HG02973 (cell line): Measurements from ENCODE around the gene XYLT2.

Experiments
- ATAC-seq: cut with Tn5 transposase; IDR thresholded peaks from one replicate; pipeline ENCODE4 v1.9.1; 2021; ENCODE audit warnings: moderate library complexity; ENCODE audit not compliant: unreplicated experiment

The XYLT2 gene

DNA sequence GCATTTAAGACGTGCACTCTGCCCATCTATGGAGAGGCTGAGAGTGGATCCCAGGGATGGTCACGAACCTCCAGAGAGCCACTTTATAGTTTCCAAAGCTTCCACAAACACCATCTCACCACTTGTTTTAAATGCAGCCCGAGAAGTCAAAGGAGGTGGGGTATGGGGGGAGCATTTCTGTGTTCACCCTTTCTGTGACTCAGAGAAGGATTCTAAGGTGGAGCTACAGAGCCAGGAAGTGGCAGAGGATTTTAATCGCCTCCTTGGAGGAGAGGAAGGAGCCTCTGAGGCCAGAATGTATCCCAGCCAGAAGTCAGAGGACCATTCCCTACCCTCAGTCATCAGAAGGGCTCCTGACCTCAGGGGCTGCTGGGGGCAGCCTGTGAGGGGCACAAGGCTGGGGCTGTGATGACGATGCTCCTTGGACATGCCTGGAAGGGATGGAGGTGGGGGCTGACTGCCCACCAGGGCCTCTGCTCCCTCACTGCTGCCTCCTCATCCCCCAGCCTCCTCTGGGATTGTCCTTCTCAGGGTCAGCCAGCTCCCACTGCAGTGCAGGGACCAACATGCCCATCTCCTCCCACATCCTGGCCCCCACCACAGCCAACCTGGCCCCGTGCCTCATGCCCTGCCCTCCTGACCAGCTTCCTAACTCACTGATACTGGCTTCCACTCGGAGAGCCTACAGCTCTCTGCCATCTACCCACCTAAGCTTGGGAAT is 2.8 kb downstream of the XYLT2 start:
- no peak for ATAC-seq

DNA sequence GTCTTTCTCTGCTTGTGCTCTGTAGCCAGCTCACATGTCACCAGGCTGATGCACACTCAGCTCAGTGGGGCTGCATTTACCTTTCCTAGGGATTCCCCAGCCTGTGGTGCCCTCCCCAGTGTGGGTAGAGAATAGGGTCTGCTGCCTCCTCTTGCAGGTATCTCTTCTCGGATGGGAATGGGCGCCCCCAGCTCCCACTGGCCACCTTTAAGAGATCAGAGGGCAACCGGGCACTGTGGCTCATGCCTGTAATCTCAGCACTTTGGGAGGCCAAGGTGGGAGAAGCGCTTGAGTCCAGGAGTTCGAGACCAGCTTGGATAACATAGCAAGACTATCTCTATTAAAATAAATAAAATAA is 3.3 kb downstream of the XYLT2 start:
- no peak for ATAC-seq

DNA sequence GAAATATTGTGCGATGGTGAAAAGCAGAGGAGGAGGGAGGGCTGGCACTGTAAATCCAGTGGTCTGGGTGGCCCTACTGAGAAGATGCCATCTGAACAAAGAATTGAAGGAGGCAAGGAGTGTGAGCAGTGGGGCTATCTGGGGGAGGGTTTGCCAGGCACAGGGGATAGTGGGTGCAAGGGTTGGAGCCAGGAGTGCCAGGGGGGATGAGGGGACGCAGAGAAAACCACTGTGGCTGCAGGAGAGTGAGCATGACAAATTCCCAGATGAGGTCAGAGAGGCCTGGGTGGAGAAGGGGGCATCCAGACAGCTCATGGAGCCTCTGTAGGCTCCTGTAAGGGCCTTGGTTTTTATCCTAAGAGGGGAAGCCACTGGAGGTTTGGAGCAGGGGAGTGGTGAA is 4.8 kb downstream of the XYLT2 start:
- no peak for ATAC-seq

DNA sequence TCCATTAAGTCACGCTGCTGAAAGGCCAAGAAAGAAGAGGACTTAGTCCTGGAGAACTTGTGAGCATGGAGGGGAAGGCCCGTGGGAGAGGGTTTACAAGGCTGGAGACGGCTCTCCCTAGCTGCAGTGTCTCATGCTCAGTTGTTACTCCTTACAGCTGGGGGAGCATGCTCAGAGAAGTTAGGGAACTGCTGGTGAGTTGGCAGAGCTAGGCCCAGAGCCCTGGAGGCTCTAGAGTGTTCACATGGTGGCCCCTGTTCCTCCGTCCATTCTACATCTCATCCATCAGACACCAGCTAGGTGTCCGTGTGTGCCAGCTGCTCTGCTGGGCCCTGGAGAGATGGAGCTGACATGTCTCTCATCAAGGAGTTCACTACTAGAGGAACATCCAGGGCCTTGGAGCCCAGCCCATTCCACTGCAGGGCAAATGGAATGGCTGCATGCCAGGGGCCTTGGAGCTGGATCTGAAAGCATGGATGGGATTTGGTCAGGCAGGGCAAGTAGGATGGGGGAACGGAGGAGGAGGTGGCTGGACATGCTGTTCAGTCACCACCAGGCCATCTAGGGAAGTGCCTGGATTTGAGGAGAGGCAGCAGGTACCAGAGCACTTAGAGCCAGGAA is 6.3 kb downstream of the XYLT2 start:
- no peak for ATAC-seq

DNA sequence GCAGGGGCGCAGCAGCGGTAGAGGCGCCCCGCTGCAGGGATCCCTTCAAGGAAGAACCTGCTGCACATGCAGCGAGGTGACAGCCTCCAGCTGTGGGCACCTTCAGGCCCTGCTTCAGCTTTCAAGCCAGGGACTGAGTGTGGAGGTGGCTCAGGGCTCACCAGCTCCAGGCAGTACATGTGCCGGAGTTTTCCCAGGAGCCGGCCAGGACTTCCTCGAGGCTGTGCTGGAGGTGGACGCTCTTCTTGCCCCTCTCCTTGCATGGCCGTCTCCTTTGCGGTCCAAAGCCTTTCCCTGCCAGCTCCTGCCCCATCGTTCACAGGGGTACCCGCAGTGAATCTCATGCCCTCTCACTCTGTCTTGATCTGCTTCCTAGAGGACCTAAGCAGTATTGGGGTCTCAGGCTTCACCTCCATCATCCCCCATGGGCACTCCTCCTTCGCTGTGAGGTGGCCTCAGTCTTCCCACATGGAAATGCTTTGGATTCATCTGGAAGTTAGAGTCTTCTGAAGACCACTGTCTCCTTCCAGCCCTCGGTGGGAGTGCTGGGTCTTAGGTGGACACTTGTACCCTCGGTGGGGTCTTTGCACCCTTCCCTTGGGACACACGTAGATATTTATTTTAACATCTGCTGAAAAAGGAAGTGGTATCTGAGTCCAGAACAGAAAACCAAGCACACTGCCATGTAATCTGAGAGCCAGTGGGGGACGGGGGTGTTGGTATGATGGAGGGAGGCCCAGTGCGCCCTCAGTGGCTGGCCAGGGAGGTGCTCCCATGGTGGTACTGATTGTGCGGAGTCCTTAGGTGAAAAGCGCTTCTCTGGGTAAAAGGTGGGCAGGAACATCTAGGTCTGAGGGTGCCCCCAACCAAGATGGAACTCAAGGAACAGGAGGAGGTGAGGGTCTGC is 7.0 kb downstream of the XYLT2 start:
- ATAC-seq, result no peak

DNA sequence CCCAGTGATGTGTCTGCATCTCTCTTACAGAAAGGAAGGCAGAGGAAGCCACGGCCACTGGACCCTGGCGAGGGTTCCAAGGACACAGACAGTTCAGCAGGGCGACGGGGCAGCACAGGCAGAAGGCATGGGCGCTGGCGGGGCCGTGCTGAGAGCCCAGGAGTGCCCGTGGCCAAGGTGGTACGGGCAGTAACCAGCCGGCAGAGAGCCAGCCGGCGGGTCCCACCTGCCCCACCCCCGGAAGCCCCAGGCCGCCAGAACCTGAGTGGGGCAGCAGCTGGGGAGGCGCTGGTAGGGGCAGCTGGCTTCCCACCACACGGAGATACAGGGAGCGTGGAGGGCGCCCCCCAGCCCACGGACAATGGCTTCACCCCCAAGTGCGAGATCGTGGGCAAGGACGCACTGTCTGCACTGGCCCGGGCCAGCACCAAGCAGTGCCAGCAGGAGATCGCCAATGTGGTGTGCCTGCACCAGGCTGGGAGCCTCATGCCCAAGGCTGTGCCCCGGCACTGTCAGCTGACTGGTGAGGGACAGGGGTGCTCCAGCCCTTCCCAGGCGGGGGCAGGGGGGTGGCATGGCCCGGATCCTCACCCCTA is 7.8 kb downstream of the XYLT2 start:
- ATAC-seq, result no peak

DNA sequence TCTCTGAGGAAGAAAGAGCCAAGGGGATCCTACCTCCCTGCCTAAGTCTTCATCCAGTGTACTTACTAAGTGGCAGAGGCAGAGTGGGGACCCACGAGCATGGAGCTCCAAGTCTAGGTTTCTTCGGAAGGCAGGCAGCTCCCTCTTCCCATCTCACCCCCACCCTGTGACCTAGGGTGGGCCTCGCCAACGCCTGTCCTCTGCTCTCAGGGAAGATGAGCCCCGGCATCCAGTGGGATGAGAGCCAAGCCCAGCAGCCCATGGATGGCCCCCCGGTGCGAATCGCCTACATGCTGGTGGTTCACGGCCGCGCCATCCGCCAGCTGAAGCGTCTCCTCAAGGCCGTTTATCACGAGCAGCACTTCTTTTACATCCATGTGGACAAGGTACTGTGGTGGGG is 8.3 kb downstream of the XYLT2 start:
- ATAC-seq, result no peak

DNA sequence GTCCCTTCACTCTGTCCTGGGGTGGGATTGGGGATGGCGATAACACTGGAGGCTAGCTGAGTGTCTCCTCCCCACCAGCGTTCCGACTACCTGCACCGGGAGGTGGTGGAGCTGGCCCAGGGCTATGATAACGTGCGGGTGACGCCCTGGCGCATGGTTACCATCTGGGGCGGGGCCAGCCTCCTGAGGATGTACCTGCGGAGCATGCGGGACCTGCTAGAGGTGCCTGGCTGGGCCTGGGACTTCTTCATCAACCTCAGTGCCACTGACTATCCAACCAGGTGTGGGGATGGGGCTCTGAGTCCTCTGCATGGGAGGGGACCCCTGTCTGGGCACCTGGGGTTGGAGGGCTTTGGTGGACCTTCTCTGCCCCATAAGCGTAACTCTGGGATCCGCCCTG is 8.8 kb downstream of the XYLT2 start:
- ATAC-seq, result no peak

DNA sequence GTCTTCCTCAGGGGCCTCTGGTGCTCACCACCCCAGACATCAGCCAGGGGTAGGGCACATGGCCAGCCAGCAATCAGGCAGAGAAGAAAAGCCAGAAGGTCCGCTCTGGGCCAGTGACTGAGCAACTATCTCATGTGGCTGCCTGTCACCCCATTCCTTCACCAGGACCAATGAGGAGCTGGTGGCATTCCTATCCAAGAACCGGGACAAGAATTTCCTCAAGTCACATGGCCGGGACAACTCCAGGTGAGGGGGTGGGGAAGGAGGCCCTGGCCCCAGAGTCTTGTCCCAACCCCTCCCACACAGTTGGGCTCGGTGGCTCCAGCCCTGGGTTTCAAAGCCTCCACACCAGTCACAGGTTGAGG is 9.4 kb downstream of the XYLT2 start:
- ATAC-seq, result no peak

DNA sequence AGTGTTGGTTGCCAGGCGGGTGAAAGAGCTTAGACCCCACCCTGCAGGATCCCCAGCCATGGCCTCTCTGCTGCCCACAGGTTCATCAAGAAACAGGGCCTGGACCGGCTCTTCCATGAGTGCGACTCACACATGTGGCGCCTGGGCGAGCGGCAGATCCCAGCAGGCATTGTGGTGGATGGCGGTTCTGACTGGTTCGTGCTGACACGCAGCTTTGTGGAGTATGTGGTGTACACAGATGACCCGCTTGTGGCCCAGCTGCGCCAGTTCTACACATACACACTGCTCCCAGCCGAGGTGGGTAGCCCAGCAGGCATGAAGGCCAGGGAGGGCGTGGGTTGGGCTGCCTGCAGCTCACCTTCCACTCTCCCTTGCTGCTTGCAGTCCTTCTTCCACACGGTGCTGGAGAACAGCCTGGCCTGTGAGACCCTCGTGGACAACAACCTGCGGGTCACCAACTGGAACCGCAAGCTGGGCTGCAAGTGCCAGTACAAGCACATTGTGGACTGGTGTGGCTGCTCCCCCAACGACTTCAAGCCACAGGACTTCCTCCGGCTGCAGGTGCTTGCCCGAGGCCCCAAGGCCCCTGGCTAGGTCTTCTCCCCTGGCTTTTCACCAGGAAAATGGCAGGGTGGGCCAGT is 9.9 kb downstream of the XYLT2 start:
- no peak for ATAC-seq

DNA sequence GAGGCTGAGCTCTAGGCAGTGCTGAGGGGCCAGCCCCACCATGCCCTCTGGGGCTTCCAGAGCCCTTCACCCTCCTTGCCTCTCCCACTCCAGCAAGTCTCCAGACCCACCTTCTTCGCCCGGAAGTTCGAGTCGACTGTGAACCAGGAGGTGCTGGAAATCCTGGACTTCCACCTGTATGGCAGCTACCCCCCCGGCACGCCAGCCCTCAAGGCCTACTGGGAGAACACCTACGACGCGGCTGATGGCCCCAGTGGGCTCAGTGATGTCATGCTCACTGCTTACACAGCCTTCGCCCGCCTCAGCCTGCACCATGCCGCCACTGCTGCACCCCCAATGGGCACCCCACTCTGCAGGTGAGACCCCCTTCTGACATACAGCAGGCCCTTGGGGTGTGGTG is 10.5 kb downstream of the XYLT2 start:
- ATAC-seq, result no peak

DNA sequence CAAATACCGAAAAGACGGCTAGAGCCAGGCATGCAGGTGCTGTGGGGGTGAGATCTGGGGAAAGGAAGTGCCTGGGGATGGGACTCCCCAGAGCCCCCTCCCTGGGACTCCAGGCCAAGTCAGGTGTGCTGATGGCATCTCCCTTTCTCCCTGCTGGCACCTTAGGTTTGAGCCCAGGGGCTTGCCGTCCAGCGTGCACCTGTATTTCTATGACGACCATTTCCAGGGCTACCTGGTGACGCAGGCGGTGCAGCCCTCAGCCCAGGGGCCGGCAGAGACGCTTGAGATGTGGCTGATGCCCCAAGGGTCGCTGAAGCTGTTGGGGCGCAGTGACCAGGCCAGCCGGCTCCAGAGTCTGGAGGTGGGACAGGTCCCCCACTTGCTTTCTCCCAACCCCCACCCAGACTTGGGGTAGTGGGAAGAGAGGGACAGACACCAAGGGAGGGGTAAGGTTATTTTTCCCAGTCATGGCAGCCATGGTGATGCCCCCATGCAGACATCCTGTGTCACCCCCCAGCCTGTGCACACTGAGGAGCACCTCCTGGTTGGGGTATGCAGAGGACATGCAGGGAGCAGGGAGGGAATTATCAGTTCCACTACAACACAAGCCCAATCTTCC is 11.1 kb downstream of the XYLT2 start:
- ATAC-seq, result no peak

DNA sequence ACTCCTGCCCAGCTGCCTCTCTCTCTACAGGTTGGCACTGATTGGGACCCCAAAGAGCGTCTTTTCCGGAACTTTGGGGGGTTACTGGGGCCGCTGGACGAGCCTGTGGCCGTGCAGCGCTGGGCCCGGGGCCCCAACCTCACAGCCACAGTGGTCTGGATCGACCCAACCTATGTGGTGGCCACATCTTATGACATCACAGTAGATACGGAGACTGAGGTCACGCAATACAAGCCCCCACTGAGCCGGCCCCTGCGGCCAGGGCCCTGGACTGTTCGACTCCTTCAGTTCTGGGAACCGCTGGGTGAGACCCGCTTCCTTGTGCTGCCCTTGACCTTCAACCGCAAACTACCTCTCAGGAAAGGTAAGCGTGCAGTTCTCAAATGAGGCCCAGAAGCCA is 12.3 kb downstream of the XYLT2 start:
- ATAC-seq, result no peak

DNA sequence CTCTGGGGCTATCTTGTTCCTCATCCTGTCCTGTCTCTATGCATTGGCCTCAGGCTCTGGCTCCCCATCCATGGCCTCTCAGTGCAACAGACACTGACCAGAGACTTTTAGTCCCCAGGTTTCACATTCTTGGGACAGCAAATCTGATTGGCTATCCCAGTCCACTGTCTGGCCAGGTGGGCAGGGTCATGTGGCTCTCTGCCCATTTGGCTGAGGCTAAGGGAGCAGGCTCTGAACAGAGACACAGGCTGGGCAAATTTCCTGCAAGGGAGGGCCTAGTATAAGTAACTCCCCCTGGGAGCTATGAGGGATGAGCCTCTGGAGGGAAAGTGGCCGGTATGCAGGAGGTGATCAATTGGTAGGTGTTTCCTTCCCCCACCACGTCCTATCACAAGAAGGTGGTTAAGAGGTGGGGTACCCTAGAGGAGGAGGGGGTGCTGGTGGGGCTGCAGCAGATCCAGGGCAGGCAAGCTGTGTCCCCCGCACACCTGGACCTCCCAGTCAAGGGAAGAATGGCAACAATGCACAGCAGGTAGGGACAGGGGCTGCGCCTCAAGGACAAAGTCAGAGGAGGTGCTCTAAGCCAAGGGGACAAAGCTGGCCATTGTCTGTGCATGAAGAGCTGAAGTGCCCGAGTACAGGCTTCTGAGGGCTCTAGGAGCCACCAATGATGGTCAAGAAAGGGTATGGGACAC is 13.2 kb downstream of the XYLT2 start:
- ATAC-seq, result no peak

DNA sequence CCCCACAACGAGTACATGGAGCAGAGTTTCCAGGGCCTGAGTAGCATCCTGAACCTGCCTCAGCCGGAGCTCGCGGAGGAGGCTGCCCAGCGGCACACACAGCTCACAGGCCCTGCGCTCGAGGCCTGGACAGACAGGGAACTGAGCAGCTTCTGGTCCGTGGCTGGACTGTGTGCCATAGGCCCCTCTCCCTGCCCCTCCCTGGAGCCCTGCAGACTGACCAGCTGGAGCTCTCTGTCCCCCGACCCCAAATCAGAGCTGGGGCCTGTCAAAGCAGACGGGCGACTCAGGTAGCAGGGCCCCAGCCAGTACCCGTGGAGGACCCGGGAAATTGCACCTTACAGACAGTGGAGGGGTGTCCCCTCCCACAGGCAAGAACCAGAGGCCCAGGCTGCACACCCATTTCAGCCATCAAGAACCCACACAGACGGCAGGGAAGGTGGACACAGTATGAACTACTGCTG is 14.1 kb downstream of the XYLT2 start:
- ATAC-seq, result no peak

DNA sequence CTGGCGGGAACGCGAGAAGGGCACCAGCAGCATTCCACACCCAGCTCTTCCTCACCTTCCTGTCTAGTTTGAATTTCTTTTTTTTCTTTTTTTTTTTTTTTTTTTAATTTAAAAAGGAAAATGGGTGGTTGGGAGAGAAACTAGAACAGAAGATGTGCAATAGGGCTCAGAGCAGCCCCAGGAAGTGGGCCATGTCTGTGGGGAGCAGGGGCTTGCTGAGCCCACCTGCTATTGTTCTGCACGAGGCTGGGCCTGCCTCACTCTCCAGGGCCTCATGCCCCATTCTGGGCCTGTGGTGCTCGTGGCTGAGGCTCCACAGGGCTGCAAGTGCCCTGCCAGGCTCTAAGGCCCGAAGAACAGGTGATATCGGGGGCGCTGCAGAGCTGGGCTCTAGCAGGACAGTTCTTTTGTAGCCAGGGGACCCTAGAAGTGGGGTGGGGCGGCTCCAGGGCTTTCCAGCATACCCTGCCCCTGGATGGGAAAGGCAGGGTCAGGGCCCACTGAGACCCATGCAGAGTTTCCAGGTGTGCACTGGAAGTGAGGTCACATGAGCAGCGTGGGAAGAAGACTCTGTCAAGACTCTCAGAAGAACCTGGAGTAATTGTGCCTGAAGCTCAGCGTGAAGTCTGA is 14.7 kb downstream of the XYLT2 start:
- no peak for ATAC-seq

DNA sequence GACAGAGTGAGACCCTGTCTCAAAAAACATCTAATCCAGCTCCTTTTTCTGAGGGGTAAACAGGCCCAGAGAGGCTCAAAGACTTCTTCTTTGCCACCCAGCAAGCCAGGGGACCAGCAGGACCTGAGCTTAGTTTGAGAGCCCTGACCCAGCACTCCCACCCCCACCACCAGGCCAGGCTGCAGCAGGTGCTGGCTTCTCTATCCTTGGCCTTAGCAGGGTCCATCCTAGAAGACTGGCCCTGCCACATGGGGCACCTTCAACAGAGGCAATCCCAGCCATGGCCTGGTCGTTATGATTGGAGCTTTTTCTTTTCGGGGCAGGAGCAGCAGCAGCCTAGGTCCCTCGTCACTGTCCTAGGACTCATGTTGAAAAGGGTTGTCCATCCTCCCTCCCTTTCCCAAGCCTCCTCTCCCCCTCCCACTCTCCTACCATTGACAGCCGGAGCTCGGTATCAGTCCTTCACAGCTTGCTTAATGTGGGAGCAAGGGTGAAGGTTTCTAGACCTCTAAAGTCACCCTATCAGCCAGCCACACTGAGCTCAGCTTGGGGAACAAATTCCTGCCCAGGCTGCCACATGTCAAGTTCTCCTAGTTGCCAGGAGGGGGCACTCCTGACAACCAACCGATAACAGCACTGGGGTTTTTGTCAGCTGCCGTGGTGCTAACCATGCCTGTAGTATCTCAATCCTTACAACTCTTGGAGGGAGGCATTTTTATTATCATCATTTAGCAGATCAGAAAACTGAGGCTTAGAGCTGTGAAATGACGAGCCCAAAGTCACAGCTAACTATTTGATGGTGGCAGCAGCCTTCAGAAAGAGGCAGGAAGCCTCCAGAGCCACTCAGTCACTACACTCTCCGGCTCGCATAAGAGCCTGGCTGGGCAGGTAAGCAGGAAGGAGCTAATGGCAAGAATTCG is 15.9 kb downstream of the XYLT2 start:
- ATAC-seq, result no peak

DNA sequence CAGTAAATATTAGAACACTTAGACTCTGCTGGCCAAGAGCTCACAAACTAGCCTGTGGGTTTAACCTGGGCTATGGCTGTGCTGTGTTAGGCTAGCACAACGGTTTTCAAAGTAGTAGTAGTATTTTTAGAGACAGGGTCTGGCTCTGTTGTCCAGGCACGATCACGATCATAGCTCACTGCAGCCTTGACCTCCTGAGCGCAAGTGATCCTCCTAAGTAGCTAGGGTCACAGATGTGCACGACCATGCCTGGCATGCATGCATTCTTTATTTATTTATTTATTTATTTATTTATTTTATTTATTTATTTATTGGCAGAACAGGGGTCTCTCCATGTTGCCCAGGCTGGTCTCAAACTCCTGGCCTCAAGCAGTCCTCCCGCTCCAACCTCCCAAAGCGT is 16.7 kb downstream of the XYLT2 start:
- no peak for ATAC-seq
